GM12892 (cell line): ENCODE data around the gene ABR.
"Not testable (repeated sequence)": the region's sequence is repeated elsewhere in the genome, so short reads cannot be mapped to it uniquely, and the experiment has no call there.

Experiments used
- DNase-seq: peaks from one replicate; pipeline ENCODE4 v3.0.0; 2011; ENCODE audit not compliant: insufficient read length
- FAIRE-seq: peaks from 2 replicates; lab custom pipeline; 2011; peaks lifted over from hg19 to GRCh38; lab: Jason Lieb, UNC
- POLR2A ChIP-seq: IDR thresholded peaks from 2 replicates; pipeline ENCODE4 v1.6.1; 2011; ENCODE audit warnings: low read depth, low read length, control low read depth
- POLR2AphosphoS5 ChIP-seq: IDR thresholded peaks from 2 replicates; pipeline ENCODE4 v1.6.1; 2011; ENCODE audit warnings: low read depth, low read length, control low read depth
- TAF1 ChIP-seq: IDR thresholded peaks from 2 replicates; pipeline ENCODE4 v1.6.1; 2011; ENCODE audit warnings: low read depth, mild to moderate bottlenecking, control low read depth, low read length, borderline replicate concordance

ABR gene

DNA sequence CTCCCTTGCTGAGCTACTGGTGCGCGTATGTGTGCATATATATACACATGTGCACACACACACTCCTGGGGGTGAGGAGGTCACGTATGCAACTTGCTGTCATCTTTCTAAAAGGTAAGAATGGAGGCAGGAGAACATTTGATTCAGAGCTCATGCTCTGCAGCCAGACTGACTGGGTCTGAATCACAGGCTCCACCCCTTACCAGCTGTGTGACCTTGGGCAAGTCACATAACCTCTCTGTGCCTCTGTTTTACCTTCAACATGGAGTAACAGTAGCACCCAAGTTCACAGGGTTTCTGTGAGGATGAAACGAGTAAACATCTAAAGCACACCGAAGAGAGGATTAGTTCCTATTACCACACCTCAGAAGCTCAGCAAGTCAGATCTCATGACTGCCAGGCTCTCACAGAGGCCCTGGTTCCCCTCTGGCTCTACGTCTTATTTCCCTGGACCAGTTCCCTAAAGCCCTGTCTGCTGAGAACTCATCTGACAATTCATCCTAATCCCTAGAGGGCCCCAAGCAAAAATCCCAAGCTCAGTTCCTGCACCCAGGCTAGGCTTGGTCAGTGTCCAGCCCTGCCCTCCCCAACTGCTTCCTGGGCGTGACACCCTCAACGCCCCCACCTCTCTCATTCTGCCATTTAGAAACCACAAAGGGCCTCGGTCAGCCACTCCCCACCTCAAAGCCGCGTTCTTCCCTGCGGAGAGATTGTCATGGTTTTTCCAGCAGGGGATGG, 28.7 kb downstream of the ABR start:
- no peak for DNase-seq
- TF ChIP-seq POLR2A (no peak), TAF1 (no peak)
- FAIRE-seq, result no peak

DNA sequence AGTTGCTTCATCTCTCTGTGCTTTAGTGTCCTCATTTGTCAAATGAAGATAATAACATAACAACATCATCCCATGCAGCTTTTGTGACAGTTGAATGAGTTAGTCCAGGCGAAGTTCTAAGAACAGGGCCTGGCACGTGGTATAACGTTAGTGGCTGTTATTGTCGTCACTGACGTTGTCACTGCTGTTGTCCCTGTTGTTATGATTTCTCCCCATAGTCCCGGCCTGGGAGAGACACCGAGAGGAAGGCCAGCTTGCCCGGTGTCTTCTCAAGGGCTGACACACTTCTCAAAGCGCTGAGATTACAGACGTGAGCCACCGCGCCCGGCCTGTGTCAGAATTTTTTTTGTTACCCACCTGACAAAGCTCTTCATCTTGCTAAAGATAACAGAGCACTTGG, 29.9 kb downstream of the ABR start:
- no peak for FAIRE-seq
- DNase-seq, result no peak
- no peak for TF ChIP-seq POLR2A
- TF ChIP-seq POLR2AphosphoS5, result no peak
- TF ChIP-seq TAF1, result no peak

DNA sequence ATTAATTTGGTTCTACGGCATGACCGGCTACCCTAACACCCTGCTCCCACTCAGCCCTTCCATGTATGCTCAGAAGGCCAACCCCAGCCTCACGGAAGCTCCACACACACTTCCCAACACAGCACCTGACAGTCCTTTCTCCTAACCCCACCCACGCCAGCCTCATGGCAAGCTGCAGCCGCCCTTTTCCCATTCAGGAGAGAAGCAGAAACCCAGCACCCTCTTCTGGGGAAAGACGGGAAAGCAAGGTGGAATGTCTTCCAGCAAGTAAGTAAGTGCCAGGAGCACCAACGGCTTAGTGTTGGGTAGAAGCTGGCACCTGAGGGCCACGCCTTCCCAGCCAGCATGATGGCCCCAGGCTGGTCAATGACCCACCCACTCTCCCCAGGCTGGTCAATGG, 32.1 kb downstream of the ABR start:
- no peak for TF ChIP-seq POLR2A
- no peak for TF ChIP-seq TAF1
- TF ChIP-seq POLR2AphosphoS5, result no peak
- DNase-seq, result no peak
- no peak for FAIRE-seq

DNA sequence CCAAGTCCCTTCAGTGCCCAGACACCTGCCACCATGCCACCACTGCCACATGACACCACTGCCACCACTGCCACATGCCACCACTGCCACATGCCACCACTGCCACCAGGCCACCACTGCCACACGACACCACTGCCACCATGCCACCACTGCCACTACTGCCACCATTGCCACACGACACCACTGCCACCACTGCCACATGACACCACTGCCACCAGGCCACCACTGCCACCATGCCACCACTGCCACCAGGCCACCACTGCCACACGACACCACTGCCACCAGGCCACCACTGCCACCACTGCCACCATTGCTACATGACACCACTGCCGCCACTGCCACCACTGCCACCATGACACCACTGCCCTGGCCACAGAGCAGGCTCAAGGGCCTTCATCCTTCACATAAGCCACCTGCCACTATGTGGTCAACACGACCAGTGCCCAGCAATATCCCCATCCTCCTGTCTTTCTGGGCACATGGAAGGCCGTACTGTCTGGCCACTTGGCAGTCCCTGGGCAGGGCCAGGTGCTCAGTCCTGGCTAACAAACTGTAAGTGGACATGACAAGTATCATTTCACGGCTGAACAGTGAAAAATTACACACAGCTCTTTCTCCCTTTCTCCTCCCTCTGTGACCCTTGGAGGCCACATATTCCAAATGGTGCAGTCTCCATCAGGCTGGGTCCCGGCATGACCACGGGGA, 33.1 kb downstream of the ABR start:
- FAIRE-seq, result no peak
- DNase-seq, result no peak
- no peak for TF ChIP-seq POLR2AphosphoS5
- no peak for TF ChIP-seq TAF1
- no peak for TF ChIP-seq POLR2A

DNA sequence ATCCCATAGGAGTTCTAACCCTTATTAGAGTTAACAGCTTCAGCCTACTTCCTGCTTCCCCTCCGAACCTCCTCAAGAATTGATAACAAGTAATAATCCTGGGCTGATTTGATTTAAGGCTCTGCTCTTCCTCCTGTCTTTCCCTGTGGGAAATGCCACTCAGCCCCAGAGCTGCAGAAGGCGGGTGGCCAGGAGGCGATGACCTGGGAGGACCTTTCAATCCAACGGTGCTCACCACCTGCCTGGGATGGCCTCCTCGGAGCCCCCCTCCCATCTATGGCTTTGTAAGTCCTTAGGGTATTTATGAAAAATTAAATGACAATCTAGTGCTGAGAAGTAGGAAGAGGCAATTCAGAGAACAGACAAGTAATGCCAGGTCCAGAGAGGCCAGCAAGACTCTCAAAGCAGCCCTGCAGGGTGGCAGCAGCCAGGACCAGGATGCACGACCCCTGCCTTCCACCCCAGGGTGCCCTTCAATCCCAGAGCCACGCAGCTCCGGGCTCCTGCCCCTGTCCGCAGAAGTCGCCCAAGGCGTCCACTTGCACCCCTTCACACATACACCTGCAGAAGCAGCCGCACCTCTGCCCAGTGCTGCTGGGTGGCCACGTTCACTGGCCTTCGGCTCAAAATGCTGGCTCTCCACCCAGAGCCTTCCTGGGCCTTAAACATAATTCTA, 34.3 kb downstream of the ABR start:
- DNase-seq (no peak), FAIRE-seq (no peak)
- TF ChIP-seq POLR2A (no peak), POLR2AphosphoS5 (no peak), TAF1 (no peak)

DNA sequence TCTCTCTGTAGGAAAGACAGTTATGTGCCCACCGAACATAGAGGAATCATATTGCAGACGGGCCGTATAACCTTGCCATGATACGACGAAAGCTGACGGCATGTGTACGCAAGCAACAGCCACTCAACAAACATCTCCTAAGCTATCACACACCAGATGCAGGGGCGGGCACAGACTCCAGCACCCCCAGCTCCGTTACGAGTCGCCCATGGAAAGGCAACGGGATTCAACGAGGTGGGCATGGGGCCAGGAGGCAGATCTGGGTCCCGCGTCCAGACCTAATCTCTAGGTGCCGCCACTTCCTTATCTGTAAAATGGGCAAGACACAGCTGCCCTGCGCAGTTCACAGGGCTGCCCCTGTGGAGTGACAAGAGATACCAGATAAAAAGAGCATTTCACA, 35.6 kb downstream of the ABR start:
- TF ChIP-seq TAF1 (no peak), POLR2A (no peak), POLR2AphosphoS5 (no peak)
- no peak for DNase-seq
- FAIRE-seq, result no peak

DNA sequence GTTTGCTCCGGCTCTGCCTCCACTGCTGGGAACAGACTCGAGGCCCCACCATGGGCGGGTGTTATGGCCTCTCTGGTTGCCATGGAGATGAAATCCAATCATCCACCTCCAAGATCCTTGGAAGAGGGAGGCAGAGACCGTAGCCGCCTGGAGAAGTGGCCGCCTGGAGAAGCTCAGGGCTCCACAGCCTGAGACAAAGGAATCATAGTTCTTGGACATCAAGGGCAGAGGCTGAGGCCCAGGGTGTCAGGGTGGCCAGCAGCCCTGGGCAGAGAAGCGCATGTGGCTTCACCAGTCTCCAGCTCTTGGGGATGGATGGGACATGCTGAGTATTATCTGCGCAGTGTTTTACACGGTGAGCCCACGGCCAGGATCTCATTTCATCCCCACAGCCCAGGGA, 36.2 kb downstream of the ABR start:
- TF ChIP-seq TAF1 (no peak), POLR2A (no peak), POLR2AphosphoS5 (no peak)
- FAIRE-seq, result no peak
- DNase-seq, result no peak

DNA sequence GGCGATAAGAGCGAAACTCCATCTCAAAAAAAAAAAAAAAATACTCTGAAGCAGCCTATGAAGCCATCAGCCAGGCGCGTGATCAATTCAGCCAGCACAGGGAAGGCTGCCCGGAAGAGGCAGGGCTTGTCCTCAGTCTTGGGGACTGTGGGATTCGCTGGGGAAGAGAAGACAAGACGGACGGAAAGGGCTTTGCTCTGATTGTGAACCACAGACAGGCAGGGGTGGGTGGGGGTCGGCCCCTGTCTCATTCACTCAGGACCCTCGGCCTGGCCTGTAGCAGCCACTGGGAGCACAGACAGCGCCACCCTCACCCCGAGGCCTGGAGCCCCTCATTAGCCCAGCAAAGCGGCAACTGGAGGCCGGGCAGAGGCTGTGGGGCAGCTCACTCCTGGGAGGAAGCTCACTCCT, 37.2 kb downstream of the ABR start:
- no peak for TF ChIP-seq POLR2A
- no peak for TF ChIP-seq TAF1
- no peak for TF ChIP-seq POLR2AphosphoS5
- DNase-seq, result no peak
- FAIRE-seq, result no peak

DNA sequence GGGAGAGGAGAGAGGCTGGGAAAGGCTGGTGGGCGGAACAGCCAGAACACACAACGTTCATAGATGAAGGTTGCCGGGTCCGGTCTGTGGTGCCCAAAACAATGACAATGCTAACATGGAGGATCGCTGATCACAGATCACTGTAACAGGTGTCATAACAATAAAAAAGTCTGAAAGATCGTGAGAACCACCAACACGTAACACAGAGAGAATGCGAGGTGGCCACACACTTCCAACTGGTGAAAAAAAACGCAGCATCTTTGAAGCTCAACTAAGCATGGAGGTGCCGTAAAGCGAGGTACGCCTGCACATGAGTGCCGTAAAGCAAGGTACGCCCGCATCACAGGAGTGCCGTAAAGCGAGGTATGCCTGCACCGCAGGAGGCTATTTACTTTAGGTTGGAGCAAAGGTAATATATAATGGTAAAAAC, 42.3 kb downstream of the ABR start:
- FAIRE-seq, result no peak
- no peak for DNase-seq
- no peak for TF ChIP-seq POLR2A
- no peak for TF ChIP-seq TAF1
- no peak for TF ChIP-seq POLR2AphosphoS5

DNA sequence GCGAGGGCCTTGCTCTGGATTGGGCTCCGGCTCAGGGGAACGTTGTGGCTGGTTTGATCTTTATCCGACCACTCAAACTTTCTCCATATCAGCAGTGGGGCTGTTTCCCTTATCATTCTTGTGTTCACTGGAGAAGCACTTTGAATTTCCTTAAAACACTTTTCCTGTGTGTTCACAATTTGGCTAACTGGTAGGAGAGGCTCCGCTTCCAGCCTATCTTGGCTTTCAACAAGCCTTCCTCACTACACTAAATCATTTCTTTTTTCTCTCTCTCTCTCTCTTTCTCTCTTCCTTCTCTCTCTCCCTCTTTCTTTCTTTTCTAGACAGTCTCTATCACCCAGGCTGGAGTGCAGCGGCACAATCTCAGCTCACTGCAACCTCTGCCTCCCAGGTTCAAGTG, 43.0 kb downstream of the ABR start:
- FAIRE-seq (no peak), DNase-seq (no peak)
- TF ChIP-seq TAF1, result no peak
- TF ChIP-seq POLR2A, result no peak
- TF ChIP-seq POLR2AphosphoS5, result no peak

DNA sequence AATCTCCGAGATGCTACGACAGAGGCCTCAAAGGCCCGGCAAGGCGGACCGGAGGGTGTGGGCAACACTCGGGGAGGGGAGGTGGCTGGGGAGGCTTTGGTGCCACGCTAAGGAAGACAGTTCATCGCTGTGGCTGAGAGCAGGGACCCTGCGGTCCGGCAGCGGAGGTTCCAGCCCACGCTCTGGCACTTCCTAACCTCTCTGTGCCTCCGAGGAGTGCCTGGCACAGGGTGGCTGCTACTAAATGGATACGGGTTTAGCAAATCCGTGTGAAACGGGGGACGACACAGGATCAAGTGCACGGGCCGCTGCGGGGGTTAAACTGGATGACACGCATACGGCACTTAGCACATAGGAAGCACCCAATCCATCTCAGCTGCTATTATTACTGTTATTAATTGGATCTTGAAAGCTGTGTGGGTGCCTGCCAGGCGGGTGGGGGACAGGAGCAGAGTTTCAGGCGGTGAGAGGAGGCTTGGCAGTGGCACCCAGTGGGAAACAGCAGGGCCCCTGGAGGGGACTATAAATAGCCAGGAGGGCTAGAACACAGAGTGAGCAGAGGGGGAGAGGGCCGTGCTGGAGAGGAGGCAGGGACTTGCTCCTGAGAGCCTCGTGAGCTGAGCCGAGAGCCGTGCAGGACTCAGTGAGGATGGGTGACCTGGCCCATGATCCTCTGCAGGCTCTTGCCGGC, 45.0 kb downstream of the ABR start:
- no peak for DNase-seq
- TF ChIP-seq POLR2AphosphoS5, result no peak
- TF ChIP-seq TAF1, result no peak
- TF ChIP-seq POLR2A, result no peak
- FAIRE-seq, result no peak

DNA sequence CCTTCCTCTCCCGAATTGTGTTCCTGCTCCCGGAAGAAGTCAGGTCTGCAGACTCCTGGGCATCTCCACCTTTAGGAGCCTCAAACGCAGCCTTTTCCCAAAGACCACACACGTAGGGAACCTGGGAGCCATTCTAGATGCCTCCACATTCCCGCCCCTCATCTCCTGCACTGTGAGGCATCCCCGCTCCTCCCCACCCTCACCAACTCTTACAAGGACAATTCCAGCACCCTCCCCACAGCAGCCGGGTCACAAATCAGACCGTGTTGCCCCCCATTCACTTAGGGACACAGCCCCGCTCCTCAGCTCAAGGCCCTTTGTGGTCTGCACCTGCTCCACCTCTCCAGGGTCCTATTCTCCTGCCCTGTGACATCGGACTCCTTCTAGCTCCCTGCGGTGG, 49.6 kb downstream of the ABR start:
- DNase-seq, result no peak
- TF ChIP-seq TAF1 (no peak), POLR2A (no peak), POLR2AphosphoS5 (no peak)
- FAIRE-seq, result no peak

DNA sequence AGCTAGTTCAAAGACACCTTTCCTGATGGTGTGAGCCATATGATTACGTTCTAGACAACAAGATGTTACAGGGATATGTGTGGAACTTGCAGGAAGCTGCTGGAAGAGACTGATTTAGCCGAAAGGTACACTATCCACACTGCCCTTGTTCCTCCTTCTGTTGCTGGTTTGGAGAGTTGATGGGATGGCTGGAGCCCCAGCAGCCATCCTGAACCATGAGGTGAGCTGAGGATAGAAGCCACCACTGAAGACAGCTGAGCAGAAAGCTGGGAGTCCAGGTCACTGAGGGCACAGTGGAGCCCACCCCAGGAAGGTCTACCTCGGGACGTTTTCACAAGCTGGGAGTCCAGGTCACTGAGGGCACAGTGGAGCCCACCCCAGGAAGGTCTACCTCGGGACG, 51.3 kb downstream of the ABR start:
- not testable (repeated sequence) for FAIRE-seq, DNase-seq
